Central memory CD8-positive, alpha-beta T cell (primary cell): Measurements from ENCODE around the gene AARS1.
"Not testable (repeated sequence)": the region's sequence is repeated elsewhere in the genome, so short reads cannot be mapped to it uniquely, and the experiment has no call there.

Experiments used
- ATAC-seq: fragments of 150-1000 bp; cut with Tn5 transposase; replicated peaks from 2 replicates; pipeline ENCODE4 v1.10.0; 2022; ENCODE audit warnings: mild to moderate bottlenecking, moderate FRiP score, moderate number of reproducible peaks; ENCODE audit not compliant: poor library complexity, severe bottlenecking; ENCODE audit errors: extremely low read depth
- DNase-seq, 2 donors: peaks; one replicate each; pipeline ENCODE4 v3.0.0; 2021; ENCODE audit warnings: low spot score in 2 of 2
- H3K27ac Mint-ChIP-seq: one replicate; pipeline ENCODE4 v1.8.0; 2022; ENCODE audit warnings: low read depth, mild to moderate bottlenecking, moderate library complexity, mixed read lengths
- H3K27me3 Mint-ChIP-seq: one replicate; pipeline ENCODE4 v1.8.0; 2022; ENCODE audit warnings: mixed read lengths
- H3K36me3 Mint-ChIP-seq: one replicate; pipeline ENCODE4 v1.8.0; 2022; ENCODE audit warnings: mild to moderate bottlenecking, moderate library complexity, mixed read lengths; ENCODE audit not compliant: insufficient read depth
- H3K4me1 Mint-ChIP-seq: one replicate; pipeline ENCODE4 v1.8.0; 2022; ENCODE audit warnings: mixed read lengths
- H3K4me3 Mint-ChIP-seq: one replicate; pipeline ENCODE4 v1.8.0; 2022; ENCODE audit warnings: mild to moderate bottlenecking, moderate library complexity, mixed read lengths
- H3K9me3 Mint-ChIP-seq: one replicate; pipeline ENCODE4 v1.8.0; 2022; ENCODE audit warnings: mixed read lengths

AARS1 gene

DNA sequence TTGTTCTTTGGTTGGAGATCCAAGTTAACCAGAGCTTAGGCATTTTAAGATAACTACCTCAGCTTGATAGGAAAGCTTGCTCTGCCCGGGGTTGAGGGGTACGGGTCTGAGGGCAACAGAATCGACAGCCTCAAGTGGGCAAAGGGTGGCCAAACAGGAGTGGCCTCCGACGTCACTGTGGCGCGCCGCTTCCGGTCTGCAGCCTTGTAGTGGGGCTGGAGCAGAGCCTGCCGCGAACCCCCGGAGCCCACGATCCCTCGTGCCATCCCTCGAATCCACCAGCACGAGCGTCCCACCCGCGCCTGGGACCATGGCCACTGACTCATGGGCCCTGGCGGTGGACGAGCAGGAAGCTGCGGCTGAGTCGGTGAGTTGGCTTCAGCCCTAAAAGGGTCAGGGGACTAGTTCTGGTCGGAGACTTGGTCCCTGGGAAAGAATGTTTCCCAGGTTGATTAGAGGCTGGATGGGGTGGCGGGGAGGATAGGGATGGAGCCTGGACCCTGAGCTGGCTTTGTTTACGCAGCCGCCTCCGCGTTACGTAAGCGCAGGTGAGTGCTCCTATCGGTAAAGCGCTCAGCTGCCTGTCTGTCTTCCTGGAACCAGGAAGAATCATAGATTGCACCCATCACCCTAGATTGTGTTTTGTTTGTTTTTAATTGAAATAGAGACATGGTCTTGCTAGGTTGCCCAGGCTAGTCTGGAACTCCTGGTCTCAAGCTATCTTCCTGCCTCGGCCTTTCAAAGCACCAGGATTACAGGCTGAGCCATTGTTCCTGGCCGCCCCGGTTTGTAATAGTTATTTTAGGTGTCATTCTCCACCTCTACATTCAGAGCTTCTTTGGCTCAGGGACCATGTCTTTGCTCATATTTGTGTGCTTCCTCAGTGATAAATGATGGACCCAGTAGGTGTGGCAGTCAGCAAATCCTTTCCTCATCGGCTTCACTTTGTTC, 10.0 kb upstream of the AARS1 start, which contains the start of gene DDX19B:
Gene DDX19B (plus strand): TSS at position 199 of the 951 bp plus-strand sequence. CDS start 112 bp downstream, at position 311.
- peaks cover 4% of the 10 kb centered on the region for H3K36me3 Mint-ChIP-seq
- H3K4me3 Mint-ChIP-seq, result peak within 1 kb of the TSS; percentile 90
- peaks cover 45% of the 10 kb centered on the region for H3K4me1 Mint-ChIP-seq
- DNase-seq (peak; percentile 18 to 23), ATAC-seq (peak; percentile 76)
- no peaks in the 10 kb centered on the region for H3K27me3 Mint-ChIP-seq
- peak within 1 kb of the TSS; percentile 95 for H3K27ac Mint-ChIP-seq
- H3K9me3 Mint-ChIP-seq, result no peaks in the 10 kb centered on the region

DNA sequence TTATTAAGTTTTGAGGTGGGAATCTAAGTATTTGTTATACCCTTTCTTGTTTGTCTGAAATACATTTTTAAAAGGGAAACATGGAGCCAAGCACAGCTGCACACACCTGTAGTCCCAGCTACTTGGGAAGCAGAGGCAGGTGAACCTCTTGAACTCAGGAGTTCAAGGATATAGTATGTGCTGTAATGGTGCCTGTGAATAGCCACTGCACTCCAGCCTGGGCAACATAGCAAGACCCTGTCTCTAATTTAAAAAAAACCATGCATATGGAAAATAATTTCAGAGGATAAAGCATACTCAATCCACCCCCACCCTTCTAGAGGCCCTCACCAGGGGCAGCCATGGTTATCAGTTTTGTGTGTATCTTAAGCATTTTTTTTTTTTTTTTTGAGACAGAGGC, 6.3 kb upstream of the AARS1 start:
- peaks cover 4% of the 10 kb centered on the region for H3K36me3 Mint-ChIP-seq
- ATAC-seq (no peak), DNase-seq (no peak)
- H3K27ac Mint-ChIP-seq, result no peak overlapping the region
- H3K9me3 Mint-ChIP-seq, result no peaks in the 10 kb centered on the region
- H3K4me3 Mint-ChIP-seq, result no peak overlapping the region
- no peaks in the 10 kb centered on the region for H3K27me3 Mint-ChIP-seq
- peaks cover 21% of the 10 kb centered on the region for H3K4me1 Mint-ChIP-seq

DNA sequence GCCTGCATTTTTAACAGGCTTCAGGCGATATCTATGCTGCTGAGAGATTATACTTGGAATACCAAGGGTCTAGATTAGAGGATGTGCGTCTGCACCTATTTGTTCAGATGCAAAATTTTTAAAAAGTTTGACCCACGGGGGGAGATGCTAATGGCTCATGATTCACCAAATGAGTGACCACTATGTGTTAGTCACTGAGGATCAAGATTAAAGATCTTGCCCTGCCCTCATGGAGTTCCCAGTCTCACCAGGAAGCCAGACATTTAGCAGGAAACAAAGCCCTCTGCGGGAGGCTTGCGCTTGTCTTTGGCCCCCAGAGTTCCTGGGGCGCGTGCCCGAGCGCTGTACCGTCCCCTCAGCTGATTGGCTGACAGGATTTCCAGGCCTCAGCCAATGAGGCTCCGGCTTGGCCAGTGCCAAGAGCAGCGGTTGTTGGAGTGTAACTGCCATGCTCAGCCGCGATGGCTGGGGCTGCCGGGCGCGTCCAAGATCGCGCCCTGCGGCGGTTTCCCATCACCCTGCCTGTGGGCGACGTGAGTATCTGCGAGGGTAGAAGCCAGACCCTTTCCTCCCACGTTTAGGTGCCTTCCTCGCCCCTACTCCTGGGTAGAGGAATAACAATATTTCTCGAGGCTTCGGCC, 5.2 kb upstream of the AARS1 start:
- DNase-seq (no peak), ATAC-seq (no peak)
- Mint-ChIP-seq H3K27ac (no peak overlapping the region), H3K36me3 (peaks cover 6% of the 10 kb centered on the region), H3K9me3 (no peaks in the 10 kb centered on the region), H3K4me1 (peaks cover 10% of the 10 kb centered on the region), H3K4me3 (no peak overlapping the region), H3K27me3 (no peaks in the 10 kb centered on the region)

DNA sequence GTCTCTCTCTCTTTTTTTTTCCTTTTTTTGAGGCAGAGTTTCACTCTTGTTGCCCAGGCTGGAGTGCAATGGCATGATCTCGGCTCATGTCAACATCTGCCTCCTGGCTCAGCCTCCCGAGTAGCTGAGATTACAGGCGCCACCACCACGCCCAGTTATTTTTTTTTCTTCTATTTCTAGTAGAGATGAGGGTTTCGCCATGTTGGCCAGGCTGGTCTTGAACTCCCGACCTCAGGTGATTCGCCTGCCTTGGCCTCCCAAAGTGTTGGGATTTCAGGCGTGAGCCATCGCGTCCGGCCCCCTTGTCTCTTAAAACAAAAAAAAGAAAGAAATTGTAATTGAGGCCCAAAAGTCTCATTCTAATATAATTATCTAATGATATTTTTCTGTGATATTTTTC, 2.8 kb upstream of the AARS1 start:
- H3K27ac Mint-ChIP-seq, DNase-seq, ATAC-seq, H3K9me3 Mint-ChIP-seq, H3K4me1 Mint-ChIP-seq, H3K4me3 Mint-ChIP-seq, H3K27me3 Mint-ChIP-seq: not testable (repeated sequence)
- peaks cover 10% of the 10 kb centered on the region for H3K36me3 Mint-ChIP-seq

DNA sequence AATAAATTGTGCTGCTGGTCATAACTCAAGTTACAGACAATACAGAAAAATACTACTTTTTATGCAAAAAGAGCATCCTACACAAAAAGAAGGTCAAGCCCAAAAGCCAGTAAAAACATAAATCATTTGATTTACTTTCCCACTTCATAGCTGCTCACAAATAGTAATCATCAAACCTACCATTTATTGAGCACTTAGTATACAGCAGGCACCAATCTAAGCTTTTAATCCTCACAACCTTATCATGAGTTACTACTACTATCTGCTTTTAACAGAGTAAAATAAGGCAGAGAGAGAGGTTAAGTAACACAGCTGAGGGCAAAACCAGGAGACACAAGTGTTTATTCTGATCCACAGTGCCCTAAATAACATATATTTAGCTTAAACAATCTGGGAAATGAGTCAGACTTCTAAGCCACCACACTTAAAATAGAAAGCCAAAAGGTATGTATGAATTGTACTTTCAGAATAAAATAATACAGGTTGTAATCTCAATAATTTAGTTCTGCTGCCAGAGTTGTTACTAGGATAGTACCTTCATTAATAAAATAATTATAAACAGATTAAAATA, 1.7 kb upstream of the AARS1 start:
- ATAC-seq, result no peak
- Mint-ChIP-seq H3K27ac (no peak overlapping the region), H3K9me3 (no peaks in the 10 kb centered on the region), H3K4me1 (peaks cover 7% of the 10 kb centered on the region), H3K36me3 (peaks cover 10% of the 10 kb centered on the region), H3K4me3 (no peak overlapping the region), H3K27me3 (no peaks in the 10 kb centered on the region)
- DNase-seq, result no peak

DNA sequence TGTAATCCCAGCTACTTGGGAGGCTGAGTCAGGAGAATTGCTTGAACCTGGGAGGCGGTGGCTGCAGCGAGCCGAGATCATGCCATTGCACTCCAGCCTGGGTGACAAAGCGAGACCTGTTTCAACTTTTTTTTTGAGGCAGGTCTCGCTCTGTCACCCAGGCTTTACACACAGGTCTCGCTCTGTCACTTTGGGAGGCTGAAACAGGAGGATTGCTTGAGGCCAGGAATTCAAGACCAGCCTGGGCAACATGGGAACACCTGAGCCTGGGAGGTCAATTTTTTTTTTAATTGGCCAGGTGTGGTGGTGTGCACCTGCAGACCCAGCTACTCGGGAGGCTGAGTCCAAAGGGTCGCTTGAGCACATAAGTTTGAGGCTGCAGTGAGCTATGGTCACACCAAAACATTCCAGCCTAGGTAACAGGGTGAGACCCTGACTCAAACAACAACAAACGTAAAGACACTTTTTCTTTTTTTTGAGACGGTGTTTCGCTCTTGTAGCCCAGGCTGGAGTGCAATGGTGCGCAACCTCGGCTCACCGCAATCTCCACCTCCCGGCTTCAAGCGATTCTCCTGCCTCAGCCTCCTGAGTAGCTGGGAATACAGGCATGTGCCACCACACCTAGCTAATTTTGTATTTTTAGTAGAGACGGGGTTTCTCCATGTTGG, 1.9 kb downstream of the AARS1 start:
- DNase-seq, ATAC-seq, H3K27me3 Mint-ChIP-seq, H3K9me3 Mint-ChIP-seq: not testable (repeated sequence)
- H3K4me1 Mint-ChIP-seq, result peaks cover 22% of the 10 kb centered on the region
- peak overlapping the region; percentile 96 for H3K27ac Mint-ChIP-seq
- peak overlapping the region; percentile 93 for H3K4me3 Mint-ChIP-seq
- H3K36me3 Mint-ChIP-seq, result peaks cover 16% of the 10 kb centered on the region

DNA sequence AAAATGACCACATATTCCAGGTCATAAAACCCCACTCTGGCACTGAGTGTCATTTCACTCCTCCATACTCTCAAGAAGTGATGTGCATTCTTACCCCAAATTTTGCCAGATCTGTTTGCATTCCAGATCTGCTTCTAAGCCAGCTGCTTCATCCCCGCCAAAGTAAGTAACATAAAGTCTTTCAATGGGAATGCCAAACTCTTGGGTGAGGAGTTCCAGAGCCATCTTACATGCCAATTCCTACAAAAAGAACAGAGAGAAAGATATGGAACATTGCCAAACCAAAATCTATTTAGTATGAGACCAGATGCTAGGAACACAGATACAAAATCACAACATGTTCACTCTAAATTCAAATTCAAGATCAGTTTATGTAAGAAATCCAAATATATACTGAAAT, 12.9 kb downstream of the AARS1 start:
- no peak overlapping the region for H3K4me3 Mint-ChIP-seq
- peaks cover 79% of the 10 kb centered on the region for H3K36me3 Mint-ChIP-seq

DNA sequence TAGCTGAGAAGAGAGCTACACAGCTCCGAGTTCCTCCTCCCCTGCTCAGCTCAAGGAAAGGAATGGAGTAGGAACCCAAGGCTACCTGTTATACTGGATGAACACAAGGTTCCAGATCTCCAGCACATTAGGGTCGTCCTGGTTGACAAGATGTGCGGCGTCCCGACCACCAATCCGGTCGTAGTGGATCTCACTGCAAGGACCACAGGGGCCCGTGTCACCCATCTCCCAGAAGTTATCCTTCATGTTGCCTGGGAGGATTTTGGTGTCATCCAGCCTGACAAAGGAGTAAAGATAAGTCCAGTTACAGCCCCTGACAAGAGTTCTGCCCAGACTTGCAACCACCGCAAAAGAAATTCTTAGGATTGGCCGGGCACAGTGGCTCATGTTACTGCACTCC, 17.6 kb downstream of the AARS1 start:
- no peak for ATAC-seq
- Mint-ChIP-seq H3K36me3 (peaks cover 83% of the 10 kb centered on the region), H3K4me3 (no peak overlapping the region)

More for the DNA sequence above, 12.9 kb downstream of the AARS1 start:
- no peaks in the 10 kb centered on the region for H3K9me3 Mint-ChIP-seq
- DNase-seq (no peak), ATAC-seq (no peak)
- H3K4me1 Mint-ChIP-seq, result no peaks in the 10 kb centered on the region
- no peaks in the 10 kb centered on the region for H3K27me3 Mint-ChIP-seq
- H3K27ac Mint-ChIP-seq, result no peak overlapping the region

DNA sequence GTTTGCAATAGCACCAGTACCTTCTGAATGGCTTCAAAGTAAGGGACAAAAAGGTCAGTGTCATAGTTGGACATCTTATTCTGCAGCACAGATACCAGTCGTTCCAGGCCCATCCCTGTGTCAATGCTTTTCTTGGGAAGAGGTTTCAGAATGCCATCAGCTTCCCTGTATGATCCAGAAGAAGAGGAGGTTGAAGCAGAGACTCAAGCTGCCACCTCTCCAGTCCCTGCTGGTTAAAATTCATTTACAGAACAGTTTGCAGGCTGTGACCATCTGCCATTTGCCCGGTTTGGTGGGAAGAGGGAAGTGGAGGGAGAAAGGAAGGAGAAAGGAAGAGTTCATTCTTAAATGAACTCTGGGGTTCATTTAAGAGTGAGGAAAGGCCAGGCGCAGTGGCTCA, 19.1 kb downstream of the AARS1 start:
- no peaks in the 10 kb centered on the region for H3K4me1 Mint-ChIP-seq
- H3K36me3 Mint-ChIP-seq, result peaks cover 75% of the 10 kb centered on the region
- no peaks in the 10 kb centered on the region for H3K27me3 Mint-ChIP-seq
- H3K4me3 Mint-ChIP-seq, result no peak overlapping the region
- H3K27ac Mint-ChIP-seq, result no peak overlapping the region
- no peak for DNase-seq
- no peak for ATAC-seq
- no peaks in the 10 kb centered on the region for H3K9me3 Mint-ChIP-seq

More for the DNA sequence above, 17.6 kb downstream of the AARS1 start:
- DNase-seq, result no peak
- H3K27me3 Mint-ChIP-seq, result no peaks in the 10 kb centered on the region
- no peaks in the 10 kb centered on the region for H3K4me1 Mint-ChIP-seq
- H3K27ac Mint-ChIP-seq, result no peak overlapping the region
- no peaks in the 10 kb centered on the region for H3K9me3 Mint-ChIP-seq

DNA sequence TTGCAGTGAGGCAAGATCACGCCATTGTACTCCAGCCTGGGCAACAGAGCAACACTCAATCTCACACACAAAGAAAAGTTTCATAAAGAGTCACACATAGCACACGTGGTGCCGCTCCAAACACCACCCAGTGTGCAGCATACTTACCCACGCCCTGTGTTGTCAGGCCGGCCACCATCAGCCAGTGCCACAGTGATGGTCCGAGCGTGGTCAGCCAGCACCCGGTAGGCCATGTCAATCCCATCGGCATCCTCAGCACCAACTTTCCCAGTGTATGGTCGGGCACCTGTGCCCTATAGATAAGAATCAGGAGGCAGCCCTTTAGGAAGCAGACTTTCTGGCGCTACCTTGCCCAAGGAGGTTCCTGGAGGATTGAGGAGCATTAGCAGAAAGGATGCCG, 19.8 kb downstream of the AARS1 start:
- no peak overlapping the region for H3K27ac Mint-ChIP-seq

DNA sequence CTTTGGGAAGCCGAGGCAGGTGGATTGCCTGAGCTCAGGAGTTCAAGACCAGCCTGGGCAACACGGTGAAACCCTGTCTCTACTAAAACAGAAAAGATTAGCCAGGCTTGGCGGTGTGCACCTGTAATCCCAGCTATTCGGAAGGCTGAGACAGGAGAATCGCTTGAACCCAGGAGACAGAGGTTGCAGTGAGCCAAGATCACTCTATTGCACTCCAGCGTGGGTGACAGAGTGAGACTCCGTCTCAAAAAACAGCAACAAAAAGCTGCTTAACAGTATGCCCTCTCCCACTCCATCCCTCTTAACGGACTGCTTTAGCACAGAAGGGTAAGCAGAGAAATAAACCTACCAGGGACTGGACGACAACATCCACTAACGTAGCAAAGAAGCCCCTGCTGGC, 21.4 kb downstream of the AARS1 start:
- not testable (repeated sequence) for H3K4me3 Mint-ChIP-seq, H3K9me3 Mint-ChIP-seq, ATAC-seq, DNase-seq, H3K27ac Mint-ChIP-seq, H3K4me1 Mint-ChIP-seq, H3K27me3 Mint-ChIP-seq
- peaks cover 78% of the 10 kb centered on the region for H3K36me3 Mint-ChIP-seq

More for the DNA sequence above, 19.8 kb downstream of the AARS1 start:
- Mint-ChIP-seq H3K4me3 (no peak overlapping the region), H3K9me3 (no peaks in the 10 kb centered on the region), H3K4me1 (no peaks in the 10 kb centered on the region), H3K27me3 (no peaks in the 10 kb centered on the region), H3K36me3 (peaks cover 73% of the 10 kb centered on the region)
- DNase-seq (no peak), ATAC-seq (no peak)

DNA sequence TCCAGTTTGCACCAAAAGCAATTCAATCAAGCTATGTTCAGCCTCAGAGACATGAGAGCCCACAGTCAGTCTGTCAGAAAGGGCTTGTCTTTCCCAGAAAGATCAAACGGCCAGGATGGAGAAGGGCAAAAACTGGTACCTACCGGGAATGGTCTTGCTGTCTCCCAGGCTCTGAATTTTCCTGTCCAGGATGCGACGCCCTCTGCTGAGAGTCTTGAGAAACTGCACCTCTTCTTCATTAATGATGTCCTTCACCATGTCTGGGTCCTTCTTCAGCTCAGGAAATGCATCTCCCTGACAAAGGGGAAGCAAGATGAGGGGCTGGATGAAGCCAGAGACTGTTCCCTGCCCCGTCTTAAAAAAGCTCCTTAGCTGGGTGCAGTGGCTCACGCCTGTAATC, 21.8 kb downstream of the AARS1 start:
- ATAC-seq (no peak), DNase-seq (no peak)
- H3K27me3 Mint-ChIP-seq, result no peaks in the 10 kb centered on the region
- H3K9me3 Mint-ChIP-seq, result no peaks in the 10 kb centered on the region
- peaks cover 80% of the 10 kb centered on the region for H3K36me3 Mint-ChIP-seq
- no peaks in the 10 kb centered on the region for H3K4me1 Mint-ChIP-seq
- no peak overlapping the region for H3K27ac Mint-ChIP-seq
- no peak overlapping the region for H3K4me3 Mint-ChIP-seq
